H1 (cell line): ENCODE results near the gene TENT4B. TPM values are rescaled to one million over a fixed set of nuclear protein-coding genes. Genes with fewer than 3 reads are reported as not detected.
A peak's percentile ranks its signal among the peaks of the same experiment; 100 is the strongest.

Experiments used
- CTCF ChIA-PET: fragments of 300-600 bp; sonication (Branson Sonifier 250); formaldehyde crosslinking; loops from one replicate; lab custom pipeline; 2021; ENCODE audit not compliant: partially characterized antibody; lab: Charles Lee
- POLR2A ChIA-PET: fragments of 300-600 bp; sonication (Branson Sonifier 250); formaldehyde crosslinking; loops from one replicate; lab custom pipeline; 2021; ENCODE audit warnings: inconsistent platforms; ENCODE audit not compliant: partially characterized antibody; lab: Charles Lee
- DNase-seq, 2 experiments: peaks; one replicate each; pipeline versions ENCODE4 v3.0.0 to v3.0.0-alpha.2; 2010 to 2022; ENCODE audit warnings: low spot score in 2 of 2, low read depth in 1 of 2, mixed read lengths in 1 of 2
- FAIRE-seq: peaks from 2 replicates; lab custom pipeline; 2011; peaks lifted over from hg19 to GRCh38; lab: Jason Lieb, UNC
- H2AFZ ChIP-seq: 2 replicates; pipeline ENCODE4 v1.8.1; 2012; ENCODE audit warnings: low read length, inconsistent platforms
- H2AK5ac ChIP-seq: 2 replicates; pipeline ENCODE4 v1.6.1; 2013; ENCODE audit warnings: low read depth, low read length
- H2BK120ac ChIP-seq: replicated peaks from 2 replicates; pipeline ENCODE3; 2013; ENCODE audit warnings: low read depth, low read length, inconsistent platforms
- H2BK12ac ChIP-seq: 2 replicates; pipeline ENCODE4 v1.6.1; 2013; ENCODE audit warnings: low read depth, low read length
- H2BK15ac ChIP-seq: 2 replicates; pipeline ENCODE4 v1.6.1; 2013; ENCODE audit warnings: low read length
- H2BK20ac ChIP-seq: 2 replicates; pipeline ENCODE4 v1.6.1; 2013; ENCODE audit warnings: low read length
- H2BK5ac ChIP-seq: 2 replicates; pipeline ENCODE4 v1.6.1; 2013; ENCODE audit warnings: low read depth, low read length
- H3K14ac ChIP-seq: 2 replicates; pipeline ENCODE4 v1.6.1; 2013; ENCODE audit warnings: inconsistent platforms; ENCODE audit not compliant: insufficient read length
- H3K18ac ChIP-seq: 2 replicates; pipeline ENCODE4 v1.6.1; 2013; ENCODE audit warnings: low read length; ENCODE audit errors: extremely low read depth
- H3K23ac ChIP-seq: 2 replicates; pipeline ENCODE4 v1.6.1; 2013; ENCODE audit warnings: inconsistent platforms; ENCODE audit not compliant: insufficient read length
- H3K23me2 ChIP-seq: 2 replicates; pipeline ENCODE4 v1.6.1; 2013; ENCODE audit warnings: low read depth, low read length
- H3K27ac ChIP-seq: 2 replicates; pipeline ENCODE4 v1.6.1; 2011; ENCODE audit warnings: low read depth, low read length, inconsistent platforms
- H3K27me3 ChIP-seq, 4 experiments: replicated peaks in 1 of 4; 1 replicate in 1 of 4; 2 replicates in 3 of 4; pipeline versions ENCODE4 v1.6.1 to v1.8.1; 2011 to 2013; ENCODE audit warnings: low read length in 3 of 4, mild to moderate bottlenecking in 3 of 4, inconsistent platforms in 2 of 4, mixed read lengths in 2 of 4, moderate library complexity in 1 of 4; ENCODE audit not compliant: control insufficient read depth in 3 of 4, insufficient read depth in 3 of 4; ENCODE audit errors: extremely low read depth in 1 of 4
- H3K36me3 ChIP-seq, 4 experiments: 2 replicates each; pipeline versions ENCODE4 v1.6.1 to v1.8.1; 2011 to 2013; ENCODE audit warnings: mild to moderate bottlenecking in 4 of 4, low read length in 3 of 4, moderate library complexity in 2 of 4, control low read depth in 1 of 4, inconsistent platforms in 1 of 4; ENCODE audit not compliant: insufficient read depth in 4 of 4, control insufficient read depth in 2 of 4
- H3K4ac ChIP-seq: replicated peaks from 2 replicates; pipeline ENCODE3; 2013; ENCODE audit warnings: low read length, low read depth, mixed read lengths, inconsistent platforms; ENCODE audit not compliant: insufficient read length
- H3K4me1 ChIP-seq, 4 experiments: replicated peaks in 1 of 4; 1 replicate in 1 of 4; 2 replicates in 3 of 4; pipeline versions ENCODE4 v1.6.1 to v1.8.1; 2011 to 2013; ENCODE audit warnings: low read length in 3 of 4, inconsistent platforms in 2 of 4, mixed read lengths in 1 of 4; ENCODE audit not compliant: insufficient read depth in 4 of 4, control insufficient read depth in 3 of 4
- H3K4me2 ChIP-seq, 2 experiments: 2 replicates each; pipeline versions ENCODE4 v1.6.1 to v1.8.1; 2011 to 2013; ENCODE audit warnings: low read depth in 2 of 2, low read length in 2 of 2, control low read depth in 1 of 2, inconsistent platforms in 1 of 2, mild to moderate bottlenecking in 1 of 2; ENCODE audit not compliant: insufficient read depth in 1 of 2
- H3K4me3 ChIP-seq, 4 experiments: fragments of 200-600, 300-600 bp in 1 of 4; sonication (generic), shearing (Covaris generic), sonication (Bioruptor Twin) in 1 of 4; 2 replicates each; pipeline versions ENCODE4 v1.5.1 to v1.8.1; 2011 to 2016; ENCODE audit warnings: low read length in 4 of 4, low read depth in 3 of 4, control low read depth in 2 of 4, inconsistent platforms in 2 of 4, mild to moderate bottlenecking in 2 of 4, mixed read lengths in 1 of 4, moderate library complexity in 1 of 4; ENCODE audit not compliant: insufficient read depth in 2 of 4; ENCODE audit errors: extremely low read depth in 1 of 4
- H3K56ac ChIP-seq: replicated peaks from 2 replicates; pipeline ENCODE3; 2013; ENCODE audit warnings: low read depth, mild to moderate bottlenecking, mixed read lengths, low read length, inconsistent platforms; ENCODE audit not compliant: insufficient read length
- H3K79me1 ChIP-seq: 2 replicates; pipeline ENCODE4 v1.6.1; 2013; ENCODE audit warnings: low read depth, low read length, control low read depth
- H3K79me2 ChIP-seq, 2 experiments: 2 replicates each; pipeline versions ENCODE4 v1.6.1 to v1.8.1; 2012 to 2013; ENCODE audit warnings: low read length in 2 of 2, mild to moderate bottlenecking in 2 of 2, inconsistent platforms in 1 of 2; ENCODE audit not compliant: insufficient read depth in 2 of 2, control insufficient read depth in 1 of 2
- H3K9ac ChIP-seq, 4 experiments: replicated peaks in 1 of 4; 1 replicate in 1 of 4; 2 replicates in 3 of 4; pipeline versions ENCODE4 v1.6.1 to v1.8.1; 2011 to 2013; ENCODE audit warnings: low read depth in 3 of 4, low read length in 3 of 4, control low read depth in 2 of 4, mild to moderate bottlenecking in 2 of 4, moderate library complexity in 2 of 4, inconsistent platforms in 1 of 4; ENCODE audit errors: extremely low read depth in 1 of 4
- H3K9me3 ChIP-seq, 2 experiments: 2 replicates each; pipeline versions ENCODE4 v1.6.1 to v1.8.1; 2012 to 2013; ENCODE audit warnings: mild to moderate bottlenecking in 2 of 2, moderate library complexity in 2 of 2, control low read depth in 1 of 2, inconsistent platforms in 1 of 2, low read depth in 1 of 2, low read length in 1 of 2, mixed read lengths in 1 of 2; ENCODE audit not compliant: insufficient read depth in 2 of 2
- H4K20me1 ChIP-seq, 2 experiments: replicated peaks in 1 of 2; 2 replicates each; pipeline versions ENCODE3 to v1.8.1; 2011 to 2013; ENCODE audit warnings: inconsistent platforms in 2 of 2, low read length in 2 of 2, mild to moderate bottlenecking in 1 of 2; ENCODE audit not compliant: insufficient read depth in 2 of 2, control insufficient read depth in 1 of 2
- H4K5ac ChIP-seq: 2 replicates; pipeline ENCODE4 v1.6.1; 2013; ENCODE audit warnings: low read length, low read depth, mixed read lengths, inconsistent platforms; ENCODE audit not compliant: insufficient read length
- H4K8ac ChIP-seq: 2 replicates; pipeline ENCODE4 v1.8.0; 2013; ENCODE audit warnings: mild to moderate bottlenecking, moderate library complexity, low read length, inconsistent platforms; ENCODE audit not compliant: insufficient read depth; ENCODE audit errors: extremely low read depth
- H4K91ac ChIP-seq: replicated peaks from 2 replicates; pipeline ENCODE3; 2013; ENCODE audit warnings: low read length, mixed read lengths, inconsistent platforms; ENCODE audit not compliant: insufficient read length
- ATF3 ChIP-seq: IDR thresholded peaks from 2 replicates; pipeline ENCODE4 v1.6.1; 2011; ENCODE audit warnings: low read depth, mild to moderate bottlenecking, low read length; ENCODE audit not compliant: insufficient read depth
- BACH1 ChIP-seq: IDR thresholded peaks from 2 replicates; pipeline ENCODE4 v1.6.1; 2012; ENCODE audit warnings: low read length, improper control_type of control experiment
- BCL11A ChIP-seq, 2 experiments: IDR thresholded peaks; one replicate each; pipeline ENCODE4 v1.6.1; 2011; ENCODE audit warnings: low read depth in 2 of 2, low read length in 2 of 2, mild to moderate bottlenecking in 2 of 2
- CREB1 ChIP-seq: IDR thresholded peaks from 2 replicates; pipeline ENCODE4 v1.6.1; 2012; ENCODE audit warnings: inconsistent platforms
- JUND ChIP-seq: IDR thresholded peaks from 2 replicates; pipeline ENCODE4 v1.6.1; 2011; ENCODE audit warnings: mild to moderate bottlenecking, improper control_type of control experiment, low read length
- KDM5A ChIP-seq: fragments of 200-600 bp; IDR thresholded peaks from 2 replicates; pipeline ENCODE4 v1.7.1; 2012; ENCODE audit warnings: mild to moderate bottlenecking, low read length, inconsistent platforms, mixed read lengths
- PHF8 ChIP-seq: fragments of 200-600 bp; sonication (generic); conservative IDR thresholded peaks from 2 replicates; pipeline ENCODE4 v1.7.1; 2012; ENCODE audit warnings: low read depth, mild to moderate bottlenecking, inconsistent platforms, low read length, moderate library complexity
- POLR2A ChIP-seq, 2 experiments: IDR thresholded peaks; 1 replicate in 1 of 2; 2 replicates in 1 of 2; pipeline ENCODE4 v1.6.1; 2011; ENCODE audit warnings: low read depth in 2 of 2, low read length in 2 of 2, mild to moderate bottlenecking in 2 of 2; ENCODE audit errors: control extremely low read depth in 1 of 2
- POLR2AphosphoS5 ChIP-seq: IDR thresholded peaks from 2 replicates; pipeline ENCODE4 v1.6.1; 2011; ENCODE audit warnings: low read depth, low read length
- SAP30 ChIP-seq: fragments of 300-600 bp; sonication (generic); IDR thresholded peaks from 2 replicates; pipeline ENCODE4 v1.7.1; 2012; ENCODE audit warnings: low read length, moderate library complexity, mild to moderate bottlenecking, inconsistent platforms; ENCODE audit not compliant: insufficient read depth, insufficient replicate concordance
- SIX5 ChIP-seq: IDR thresholded peaks from 2 replicates; pipeline ENCODE4 v1.6.1; 2011; ENCODE audit warnings: mild to moderate bottlenecking, low read depth, low read length
- SUZ12 ChIP-seq: fragments of 200-600 bp; sonication (generic); IDR thresholded peaks from 2 replicates; pipeline ENCODE4 v1.6.1; 2012; ENCODE audit warnings: mild to moderate bottlenecking, inconsistent platforms, low read length, moderate library complexity, mixed read lengths
- TBP ChIP-seq: IDR thresholded peaks from 2 replicates; pipeline ENCODE4 v1.6.1; 2011; ENCODE audit warnings: low read depth, low read length, improper control_type of control experiment
- WGBS, 2 experiments: shearing (Covaris generic) in 1 of 2; methylation state at CpG; one replicate each; pipeline versions ENCODE4 v1.1.6 to v1.1.7; 2013 to 2015; ENCODE audit warnings: low lambda C conversion rate in 2 of 2, mixed read lengths in 2 of 2, inconsistent platforms in 1 of 2, low coverage in 1 of 2, missing lambda C conversion rate in 1 of 2; ENCODE audit not compliant: insufficient replicate concordance in 2 of 2, insufficient coverage in 1 of 2, insufficient read length in 1 of 2; ENCODE audit errors: extremely low coverage in 1 of 2, missing lambda C conversion rate in 1 of 2; 5-methylcytosine and 5-hydroxymethylcytosine counted together
- polyA plus RNA-seq, 7 experiments: library from polyadenylated mRNA; depleted of rRNA in 3 of 7; stranded (reverse) in 5 of 7; unstranded in 2 of 7; fragments of >200 nt in 5 of 7; fragments of 200-250 nt in 2 of 7; gene quantifications; 1 replicate in 5 of 7; 2 replicates in 1 of 7; 4 replicates in 1 of 7; pipeline versions ENCODE4 v1.2.1 to v1.2.3, GENCODE V29; 2011 to 2013; ENCODE audit warnings: missing spikeins in 2 of 7, mixed read lengths in 2 of 7
- total RNA-seq: library from RNA; stranded (reverse); fragmentation: NEBNext Ultra II Directional; extraction: Animal tissue kit (Norgen Biotek cat#: 25700); gene quantifications from 2 replicates; pipeline ENCODE4 v1.2.1, GENCODE V29; 2021

TENT4B gene
- total and polyA plus RNA-seq, 2 of the 8 experiments (the other 6 are each of a cell fraction or from before 2014, with no cell fraction given): 4.2 to 15.7 TPM

- DNase-seq: no peak
- no peaks in the 10 kb centered on the region for H3K23me2 ChIP-seq
- H2AK5ac ChIP-seq: no peak overlapping the region
- H3K27ac ChIP-seq: no peak overlapping the region
- no peak overlapping the region for H2AFZ ChIP-seq
- H3K27me3 ChIP-seq: no peaks in the 10 kb centered on the region
- H3K18ac ChIP-seq: peak overlapping the region; percentile 32; the same call in 1 of the 2 replicates
- no peak overlapping the region for H2BK5ac ChIP-seq
- CTCF ChIA-PET: interaction anchor here (1.4 kb wide), 2 partner anchors 9 to 58 kb away, joined by 4 to 6 read pairs; no protein-coding TSS in a partner anchor
- H2BK120ac ChIP-seq: no peak overlapping the region
- H3K79me1 ChIP-seq: 0 out of 2 replicates have a peak, but pooled peaks cover 3% of the 10 kb centered on the region
- H2BK20ac ChIP-seq: no peak overlapping the region
- no peak overlapping the region for H4K8ac ChIP-seq
- H3K4me1 ChIP-seq: peaks cover 0 to 12% (median 8%) of the 10 kb centered on the region in 4 experiments; a peak in 6 of 7 replicates
- H2BK12ac ChIP-seq: no peak overlapping the region
- POLR2A ChIA-PET: interaction anchor here (1.2 kb wide), 1 partner anchor 63 kb away, joined by 3 read pairs; no protein-coding TSS in a partner anchor
- no peak overlapping the region for H3K14ac ChIP-seq
- H4K5ac ChIP-seq: no peak overlapping the region
- 83% methylated on average over 13 of the region's 13 CpGs; no CpG with 5 or more reads in 1 of the 2 experiments for WGBS, 2 experiments
- no peaks in the 10 kb centered on the region for H3K9me3 ChIP-seq
- H3K4me2 ChIP-seq: no peak overlapping the region
- H3K36me3 ChIP-seq: no peaks in the 10 kb centered on the region
- H3K4me3 ChIP-seq: no peak overlapping the region
- H3K9ac ChIP-seq: no peak overlapping the region
- H4K20me1 ChIP-seq: peaks cover 0 to 2% of the 10 kb centered on the region in 2 experiments
- H3K56ac ChIP-seq: no peak overlapping the region
- no peak overlapping the region for H3K4ac ChIP-seq
- no peaks in the 10 kb centered on the region for H3K79me2 ChIP-seq
- no peak overlapping the region for H2BK15ac ChIP-seq
- H4K91ac ChIP-seq: no peak overlapping the region
- FAIRE-seq: no peak
- H3K23ac ChIP-seq: no peak overlapping the region
- TF ChIP-seq SUZ12 (no peak), POLR2AphosphoS5 (no peak), JUND (no peak), PHF8 (no peak), SAP30 (no peak), POLR2A (IDR thresholded peaks at IDR 0.05; ENCODE audit: control extremely low read depth in 1 of 2, low read depth in 2 of 2, low read length in 2 of 2) (no peak), CREB1 (no peak), SIX5 (no peak), BCL11A (IDR thresholded peaks at IDR 0.05; ENCODE audit: low read depth in 2 of 2, low read length in 2 of 2) (no peak), ATF3 (no peak), TBP (no peak), KDM5A (no peak), BACH1 (no peak)
Measured at GRCh38 chr16:50269061-50269705, 116.1 kb downstream of the TENT4B start.
